NOMO-1 (cell line): Measurements from ENCODE around the gene IGSF5.
"Not testable (repeated sequence)": the region's sequence is repeated elsewhere in the genome, so short reads cannot be mapped to it uniquely, and the experiment has no call there.

Source experiments
- DNase-seq, 2 experiments: peaks; one replicate each; lab custom pipeline; 2025; ENCODE audit not compliant: unreplicated experiment in 2 of 2; lab: John Stamatoyannopoulos, UW

IGSF5 gene

GRCh38 chr21:39737376-39738000, 7.5 kb upstream of the IGSF5 start:
- DNase-seq = no peak

- no peak for DNase-seq
Measured at GRCh38 chr21:39738566-39738965, 6.4 kb upstream of the IGSF5 start.

GRCh38 chr21:39739531-39739930, 5.5 kb upstream of the IGSF5 start:
- DNase-seq = not testable (repeated sequence)

GRCh38 chr21:39742561-39742960, 2.4 kb upstream of the IGSF5 start:
- not testable (repeated sequence) for DNase-seq

GRCh38 chr21:39745332-39745731, 349 bp downstream of the IGSF5 start:
- DNase-seq = not testable (repeated sequence)

- no peak for DNase-seq
Measured at GRCh38 chr21:39750670-39751069, 5.7 kb downstream of the IGSF5 start.

GRCh38 chr21:39754811-39755210, 9.8 kb downstream of the IGSF5 start:
- no peak for DNase-seq

GRCh38 chr21:39756285-39756684, 11.3 kb downstream of the IGSF5 start:
- no peak for DNase-seq

- DNase-seq = no peak
Measured at GRCh38 chr21:39763272-39763970, 18.4 kb downstream of the IGSF5 start.

- no peak for DNase-seq
Measured at GRCh38 chr21:39774227-39774626, 29.2 kb downstream of the IGSF5 start.

- no peak for DNase-seq
Measured at GRCh38 chr21:39775816-39776215, 30.8 kb downstream of the IGSF5 start.

- DNase-seq = no peak
Measured at GRCh38 chr21:39776589-39776988, 31.6 kb downstream of the IGSF5 start.

- DNase-seq = no peak
Measured at GRCh38 chr21:39781331-39781730, 36.3 kb downstream of the IGSF5 start.

- no peak for DNase-seq
Measured at GRCh38 chr21:39788383-39788782, 43.4 kb downstream of the IGSF5 start.

GRCh38 chr21:39796466-39796865, 51.5 kb downstream of the IGSF5 start:
- no peak for DNase-seq

- no peak for DNase-seq
Measured at GRCh38 chr21:39799178-39799577, 54.2 kb downstream of the IGSF5 start.

- no peak for DNase-seq
Measured at GRCh38 chr21:39800311-39800710, 55.3 kb downstream of the IGSF5 start.

GRCh38 chr21:39802217-39802616, 57.2 kb downstream of the IGSF5 start:
- no peak for DNase-seq

GRCh38 chr21:39803393-39803792, 58.4 kb downstream of the IGSF5 start:
- DNase-seq = no peak

- no peak for DNase-seq
Measured at GRCh38 chr21:39804240-39804639, 59.3 kb downstream of the IGSF5 start.

- no peak for DNase-seq
Measured at GRCh38 chr21:39805983-39806382, 61.0 kb downstream of the IGSF5 start.

- DNase-seq = no peak
Measured at GRCh38 chr21:39807738-39808137, 62.8 kb downstream of the IGSF5 start.

- DNase-seq = no peak
Measured at GRCh38 chr21:39809936-39810335, 65.0 kb downstream of the IGSF5 start.
